HL-60 (cell line): ENCODE measurements around the gene BROX.

Experiments
- GABPA ChIP-seq: IDR thresholded peaks from 2 replicates; pipeline ENCODE4 v1.6.1; 2012; ENCODE audit warnings: low read depth
- POLR2AphosphoS5 ChIP-seq: IDR thresholded peaks from 2 replicates; pipeline ENCODE4 v1.6.1; 2012; ENCODE audit warnings: low read depth
- SPI1 ChIP-seq: IDR thresholded peaks from 2 replicates; pipeline ENCODE4 v1.6.1; 2012; ENCODE audit warnings: low read depth, mild to moderate bottlenecking, borderline replicate concordance
- TF ChIP-seq, protein P1 (sequence below): IDR thresholded peaks from one replicate; pipeline ENCODE4 v1.5.1; 2011; ENCODE audit warnings: low read length, control low read depth, inconsistent platforms; ENCODE audit not compliant: insufficient read depth
- TF ChIP-seq, protein P2 (sequence below): IDR thresholded peaks from 2 replicates; pipeline ENCODE4 v1.6.1; 2012; ENCODE audit warnings: low read depth; ENCODE audit not compliant: insufficient replicate concordance

DNA sequence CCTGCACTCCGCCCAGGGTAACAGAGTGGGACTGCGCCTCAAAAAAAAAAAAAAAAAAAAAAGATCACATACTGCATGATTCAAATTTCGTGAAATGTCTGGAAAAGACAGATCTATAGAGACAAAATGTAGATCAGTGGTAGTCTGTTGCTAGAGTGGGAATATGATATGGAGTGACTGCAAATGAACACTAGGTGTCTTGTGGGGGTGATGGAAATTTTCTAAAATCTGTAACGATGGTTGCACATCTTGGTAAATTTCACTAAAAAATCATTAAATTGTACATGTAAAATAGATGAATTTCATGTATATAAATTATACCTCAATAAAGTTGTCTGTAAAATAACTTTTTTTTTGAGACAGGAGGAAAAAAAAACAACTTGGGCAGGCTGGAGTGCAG is 5.5 kb upstream of the BROX start:
- TF ChIP-seq, protein P1, sequence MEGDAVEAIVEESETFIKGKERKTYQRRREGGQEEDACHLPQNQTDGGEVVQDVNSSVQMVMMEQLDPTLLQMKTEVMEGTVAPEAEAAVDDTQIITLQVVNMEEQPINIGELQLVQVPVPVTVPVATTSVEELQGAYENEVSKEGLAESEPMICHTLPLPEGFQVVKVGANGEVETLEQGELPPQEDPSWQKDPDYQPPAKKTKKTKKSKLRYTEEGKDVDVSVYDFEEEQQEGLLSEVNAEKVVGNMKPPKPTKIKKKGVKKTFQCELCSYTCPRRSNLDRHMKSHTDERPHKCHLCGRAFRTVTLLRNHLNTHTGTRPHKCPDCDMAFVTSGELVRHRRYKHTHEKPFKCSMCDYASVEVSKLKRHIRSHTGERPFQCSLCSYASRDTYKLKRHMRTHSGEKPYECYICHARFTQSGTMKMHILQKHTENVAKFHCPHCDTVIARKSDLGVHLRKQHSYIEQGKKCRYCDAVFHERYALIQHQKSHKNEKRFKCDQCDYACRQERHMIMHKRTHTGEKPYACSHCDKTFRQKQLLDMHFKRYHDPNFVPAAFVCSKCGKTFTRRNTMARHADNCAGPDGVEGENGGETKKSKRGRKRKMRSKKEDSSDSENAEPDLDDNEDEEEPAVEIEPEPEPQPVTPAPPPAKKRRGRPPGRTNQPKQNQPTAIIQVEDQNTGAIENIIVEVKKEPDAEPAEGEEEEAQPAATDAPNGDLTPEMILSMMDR, result no peak
- TF ChIP-seq POLR2AphosphoS5 (no peak), SPI1 (no peak), GABPA (no peak)
- TF ChIP-seq, protein P2, sequence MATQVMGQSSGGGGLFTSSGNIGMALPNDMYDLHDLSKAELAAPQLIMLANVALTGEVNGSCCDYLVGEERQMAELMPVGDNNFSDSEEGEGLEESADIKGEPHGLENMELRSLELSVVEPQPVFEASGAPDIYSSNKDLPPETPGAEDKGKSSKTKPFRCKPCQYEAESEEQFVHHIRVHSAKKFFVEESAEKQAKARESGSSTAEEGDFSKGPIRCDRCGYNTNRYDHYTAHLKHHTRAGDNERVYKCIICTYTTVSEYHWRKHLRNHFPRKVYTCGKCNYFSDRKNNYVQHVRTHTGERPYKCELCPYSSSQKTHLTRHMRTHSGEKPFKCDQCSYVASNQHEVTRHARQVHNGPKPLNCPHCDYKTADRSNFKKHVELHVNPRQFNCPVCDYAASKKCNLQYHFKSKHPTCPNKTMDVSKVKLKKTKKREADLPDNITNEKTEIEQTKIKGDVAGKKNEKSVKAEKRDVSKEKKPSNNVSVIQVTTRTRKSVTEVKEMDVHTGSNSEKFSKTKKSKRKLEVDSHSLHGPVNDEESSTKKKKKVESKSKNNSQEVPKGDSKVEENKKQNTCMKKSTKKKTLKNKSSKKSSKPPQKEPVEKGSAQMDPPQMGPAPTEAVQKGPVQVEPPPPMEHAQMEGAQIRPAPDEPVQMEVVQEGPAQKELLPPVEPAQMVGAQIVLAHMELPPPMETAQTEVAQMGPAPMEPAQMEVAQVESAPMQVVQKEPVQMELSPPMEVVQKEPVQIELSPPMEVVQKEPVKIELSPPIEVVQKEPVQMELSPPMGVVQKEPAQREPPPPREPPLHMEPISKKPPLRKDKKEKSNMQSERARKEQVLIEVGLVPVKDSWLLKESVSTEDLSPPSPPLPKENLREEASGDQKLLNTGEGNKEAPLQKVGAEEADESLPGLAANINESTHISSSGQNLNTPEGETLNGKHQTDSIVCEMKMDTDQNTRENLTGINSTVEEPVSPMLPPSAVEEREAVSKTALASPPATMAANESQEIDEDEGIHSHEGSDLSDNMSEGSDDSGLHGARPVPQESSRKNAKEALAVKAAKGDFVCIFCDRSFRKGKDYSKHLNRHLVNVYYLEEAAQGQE, result no peak
